Fibroblast of villous mesenchyme (primary cell): ENCODE data around the gene ATP6AP1. TPM values are rescaled to one million over a fixed set of nuclear protein-coding genes. Genes with fewer than 3 reads are reported as not detected.

ENCODE experiments used
- DNase-seq: peaks from one replicate; pipeline ENCODE4 v3.0.0-alpha.2; 2010; ENCODE audit warnings: low read depth
- H3K4me3 ChIP-seq: 2 replicates; pipeline ENCODE4 v1.5.1; 2011; ENCODE audit warnings: low read depth, mild to moderate bottlenecking, low read length
- CTCF ChIP-seq: IDR thresholded peaks from 2 replicates; pipeline ENCODE4 v1.5.1; 2012; ENCODE audit warnings: low read depth, mild to moderate bottlenecking, low read length; ENCODE audit not compliant: insufficient read depth
- total RNA-seq: library from RNA; depleted of rRNA; stranded (reverse); fragments of >200 nt; gene quantifications from 2 replicates; pipeline ENCODE4 v1.2.3, GENCODE V29; 2012

ATP6AP1 gene
- total RNA-seq, 1 donor, result 72.5 TPM

- H3K4me3 ChIP-seq, result no peak overlapping the region
- DNase-seq, result no peak
Observed at GRCh38 chrX:154468217-154468616, 39.7 kb downstream of the ATP6AP1 start.

GRCh38 chrX:154469114-154469513 lies 40.6 kb downstream of the ATP6AP1 start:
- DNase-seq, result no peak
- TF ChIP-seq CTCF, result no peak
- no peak overlapping the region for H3K4me3 ChIP-seq

More at GRCh38 chrX:154468217-154468616, 39.7 kb downstream of the ATP6AP1 start:
- no peak for TF ChIP-seq CTCF

- no peak for TF ChIP-seq CTCF
- DNase-seq, result no peak
- no peak overlapping the region for H3K4me3 ChIP-seq
Observed at GRCh38 chrX:154469880-154470279, 41.4 kb downstream of the ATP6AP1 start.

GRCh38 chrX:154470434-154470833 lies 42.0 kb downstream of the ATP6AP1 start:
- no peak for TF ChIP-seq CTCF
- DNase-seq, result no peak
- no peak overlapping the region for H3K4me3 ChIP-seq

- no peak overlapping the region for H3K4me3 ChIP-seq
- no peak for TF ChIP-seq CTCF
- DNase-seq, result no peak
Observed at GRCh38 chrX:154470914-154471568, 42.6 kb downstream of the ATP6AP1 start.

- no peak for DNase-seq
- no peak for TF ChIP-seq CTCF
- no peak overlapping the region for H3K4me3 ChIP-seq
Observed at GRCh38 chrX:154471839-154472684, 43.6 kb downstream of the ATP6AP1 start.
